ENCODE data around the gene APCDD1L. TPM values are rescaled to one million over a fixed set of nuclear protein-coding genes. Genes with fewer than 3 reads are reported as not detected.
"Not testable (repeated sequence)": the region's sequence is repeated elsewhere in the genome, so short reads cannot be mapped to it uniquely, and the experiment has no call there.

APCDD1L gene
- total RNA-seq, 1 donor from 2014 or later: 0.86 TPM

- no peak overlapping the region for H3K4me3 ChIP-seq (ENCODE audit: low read depth, low read length)
- TF ChIP-seq CTCF (conservative IDR thresholded peaks at IDR 0.05; ENCODE audit: low read depth, low read length): no peak
- DNase-seq (ENCODE audit: low read depth): no peak
These were observed 29.1 kb upstream of the APCDD1L start for GRCh38 chr20:58544286-58544685.

GRCh38 chr20:58543274-58543673 lies 28.1 kb upstream of the APCDD1L start:
- H3K4me3 ChIP-seq (ENCODE audit: low read depth, low read length): no peak overlapping the region
- no peak for DNase-seq (ENCODE audit: low read depth)
- TF ChIP-seq CTCF (conservative IDR thresholded peaks at IDR 0.05; ENCODE audit: low read depth, low read length): no peak

GRCh38 chr20:58542411-58543095 lies 27.4 kb upstream of the APCDD1L start:
- peak; percentile 2 for TF ChIP-seq CTCF (conservative IDR thresholded peaks at IDR 0.05; ENCODE audit: low read depth, low read length)
- no peak overlapping the region for H3K4me3 ChIP-seq (ENCODE audit: low read depth, low read length)
- no peak for DNase-seq (ENCODE audit: low read depth)

GRCh38 chr20:58542034-58542410 lies 26.8 kb upstream of the APCDD1L start:
- H3K4me3 ChIP-seq (ENCODE audit: low read depth, low read length); DNase-seq (ENCODE audit: low read depth): not testable (repeated sequence)

GRCh38 chr20:58538752-58539151 lies 23.6 kb upstream of the APCDD1L start:
- no peak overlapping the region for H3K4me3 ChIP-seq (ENCODE audit: low read depth, low read length)
- no peak for TF ChIP-seq CTCF (conservative IDR thresholded peaks at IDR 0.05; ENCODE audit: low read depth, low read length)
- no peak for DNase-seq (ENCODE audit: low read depth)

GRCh38 chr20:58537831-58538230 lies 22.6 kb upstream of the APCDD1L start:
- no peak for TF ChIP-seq CTCF (conservative IDR thresholded peaks at IDR 0.05; ENCODE audit: low read depth, low read length)

GRCh38 chr20:58536289-58536688 lies 21.1 kb upstream of the APCDD1L start:
- no peak overlapping the region for H3K4me3 ChIP-seq (ENCODE audit: low read depth, low read length)
- TF ChIP-seq CTCF (conservative IDR thresholded peaks at IDR 0.05; ENCODE audit: low read depth, low read length): no peak
- no peak for DNase-seq (ENCODE audit: low read depth)

More at GRCh38 chr20:58537831-58538230, 22.6 kb upstream of the APCDD1L start:
- H3K4me3 ChIP-seq (ENCODE audit: low read depth, low read length): no peak overlapping the region
- no peak for DNase-seq (ENCODE audit: low read depth)
